Germinal center (tissue), 1 donor: ENCODE data around the gene HPS1.
A peak's percentile ranks its signal among the peaks of the same experiment; 100 is the strongest.

Experiments used
- DNase-seq: peaks from one replicate; pipeline ENCODE4 v3.0.0; 2012; ENCODE audit warnings: mixed read lengths, low spot score

The HPS1 gene

DNA sequence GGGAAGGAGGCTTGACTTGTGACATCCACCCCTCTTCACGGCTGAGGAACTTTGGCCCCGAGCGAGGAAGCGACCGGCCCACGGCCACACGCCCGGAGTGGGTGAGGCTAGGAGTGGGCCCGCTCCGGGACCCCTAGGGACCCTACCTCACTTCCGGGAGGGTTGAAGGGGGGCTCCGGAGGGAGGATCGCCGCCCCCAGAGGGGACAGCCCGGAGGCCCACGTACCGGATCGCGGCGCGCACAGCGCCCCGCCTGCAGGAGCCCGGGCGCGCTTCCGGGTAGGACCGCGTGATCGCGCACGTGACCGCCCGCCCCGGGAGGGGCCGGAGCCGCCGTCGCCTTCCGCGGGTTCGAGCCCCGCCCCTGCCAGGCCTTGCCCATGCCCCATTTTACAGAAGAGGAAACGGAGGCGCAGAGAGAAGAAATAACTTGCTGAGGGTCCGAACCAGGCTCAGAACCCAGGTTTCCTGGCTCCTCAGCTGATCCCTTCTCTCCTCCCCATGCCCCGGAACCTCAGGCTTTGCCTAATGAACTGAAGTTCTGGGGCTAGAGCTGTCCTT is at the start of gene HPS1:
HPS1 (minus strand) TSS at position 275 of the 561 bp plus-strand sequence. CDS start 3,695 bp downstream, outside the sequence.
- DNase-seq = peak; percentile 92

DNA sequence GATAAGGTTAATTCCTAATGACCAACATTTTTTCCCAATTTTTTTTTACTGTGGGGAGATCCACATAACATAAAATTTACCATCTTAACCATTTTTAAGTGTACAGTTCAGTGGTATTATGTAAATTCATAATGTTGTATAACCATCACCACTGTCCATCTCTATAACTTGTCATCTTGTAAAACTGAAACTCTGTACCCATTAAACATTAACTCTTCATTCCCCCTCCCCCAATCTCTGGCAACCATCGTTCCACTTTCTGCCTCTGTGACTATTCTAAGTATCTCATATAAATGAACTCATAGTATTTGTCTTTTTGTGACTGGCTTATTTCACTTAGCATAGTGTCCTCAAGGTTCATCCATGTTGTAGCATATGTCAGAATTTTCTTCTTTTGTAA is 46.0 kb upstream of the HPS1 start:
- no peak for DNase-seq

DNA sequence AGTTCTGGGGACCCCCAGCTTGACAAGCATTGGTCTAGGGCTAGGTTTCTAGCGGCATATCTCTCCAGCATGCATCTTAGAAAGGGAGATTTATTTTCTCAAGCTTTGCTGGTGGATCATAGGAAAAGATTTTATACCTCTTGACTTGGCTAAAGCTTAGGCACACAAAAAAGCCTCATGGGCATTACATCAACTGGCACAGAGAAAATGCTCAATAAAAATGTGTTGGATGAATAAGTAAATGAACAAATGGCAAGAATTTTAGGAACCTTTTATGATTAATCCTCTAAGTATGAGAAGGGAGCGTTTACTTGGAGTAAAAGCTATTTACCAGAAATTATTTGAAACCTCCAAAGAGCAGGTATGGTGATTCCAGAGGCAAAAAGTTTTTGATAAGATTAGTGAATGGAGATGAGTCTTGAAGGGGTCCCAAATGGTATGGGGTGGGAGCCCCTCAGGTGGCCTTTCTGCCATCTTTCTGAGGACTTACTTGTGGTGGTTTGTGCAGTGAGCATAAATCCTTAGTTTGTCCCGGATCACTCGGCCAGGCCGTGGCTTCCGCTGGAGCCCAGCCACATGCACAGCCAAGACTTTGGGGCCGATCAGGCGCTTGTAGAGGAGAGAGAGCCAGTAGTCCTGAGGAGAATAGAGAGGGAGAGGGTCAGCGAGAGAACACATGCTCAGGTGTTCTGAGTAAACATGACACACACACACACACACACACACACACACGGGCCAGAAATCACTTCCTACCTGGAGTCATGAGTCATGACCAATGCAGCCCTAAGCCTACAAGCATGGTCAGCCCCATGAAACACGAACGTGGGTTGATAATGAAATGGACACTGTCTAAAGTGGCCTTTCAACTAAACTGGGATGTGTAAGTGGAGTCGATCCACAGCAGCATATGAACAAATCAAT is 43.1 kb upstream of the HPS1 start:
- DNase-seq = no peak

GRCh38 chr10:98488669-98489430 is 42.1 kb upstream of the HPS1 start:
- DNase-seq = no peak

- DNase-seq = no peak
Observed at GRCh38 chr10:98487649-98488048, 40.9 kb upstream of the HPS1 start.

DNA sequence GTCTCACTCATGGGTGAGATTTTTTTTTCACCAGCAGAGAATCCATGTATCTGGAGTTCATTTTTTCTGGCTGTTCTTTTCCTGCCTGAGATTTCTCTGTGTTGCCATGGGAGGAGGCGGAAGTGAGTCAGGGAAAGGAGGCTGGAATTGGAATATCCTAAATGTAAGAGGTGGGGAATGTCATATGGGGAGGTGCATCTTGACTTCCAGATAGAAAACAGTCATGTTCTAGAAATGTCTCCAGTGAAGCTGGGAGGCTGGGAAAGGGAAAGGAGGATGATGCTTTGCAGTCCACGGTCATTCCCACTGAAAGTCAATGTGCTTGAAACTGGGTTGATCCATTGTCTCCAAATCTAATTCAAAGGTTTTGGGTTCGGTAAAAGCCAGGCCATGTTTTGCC is 39.7 kb upstream of the HPS1 start:
- DNase-seq = no peak

GRCh38 chr10:98485959-98486358 is 39.2 kb upstream of the HPS1 start:
- DNase-seq = no peak

DNA sequence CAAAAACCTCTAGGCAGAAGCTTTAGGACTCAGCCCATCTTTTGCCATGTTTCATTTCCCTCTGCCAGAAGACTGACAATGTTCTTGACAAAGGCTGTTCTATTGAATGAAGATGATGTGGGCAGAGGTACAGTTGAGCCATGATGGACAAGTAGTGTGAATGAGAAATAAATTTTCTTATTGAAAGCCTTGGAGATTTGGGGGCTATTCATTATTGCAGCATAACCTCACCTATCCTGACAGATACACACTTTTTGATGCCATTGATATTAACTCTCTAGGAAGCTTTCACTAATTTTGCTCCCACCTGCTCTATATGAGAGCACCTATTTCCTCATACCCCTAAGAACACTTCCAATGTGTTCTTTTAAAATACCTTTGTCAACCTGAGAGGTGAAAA is 36.9 kb upstream of the HPS1 start:
- no peak for DNase-seq

DNA sequence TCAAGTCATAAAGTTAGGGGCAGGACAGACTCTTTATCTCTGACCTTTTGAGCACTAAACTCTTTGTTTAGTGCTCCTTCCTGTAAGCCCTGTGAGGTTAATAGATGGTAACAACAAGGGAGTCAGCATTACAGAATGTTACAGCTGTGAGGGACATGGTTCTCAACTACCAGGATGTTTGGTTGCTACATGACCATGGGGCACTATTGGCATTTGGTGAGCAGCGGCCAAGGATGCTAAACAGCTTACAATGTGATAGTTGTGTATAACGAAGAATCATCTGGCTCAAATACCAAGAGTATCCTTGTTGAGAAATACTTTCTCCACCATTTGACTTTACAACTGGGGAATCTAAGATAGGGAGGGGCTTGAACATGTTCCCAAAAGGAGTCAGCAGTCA is 35.4 kb upstream of the HPS1 start:
- no peak for DNase-seq

GRCh38 chr10:98481404-98481945 is 34.7 kb upstream of the HPS1 start:
- no peak for DNase-seq

GRCh38 chr10:98478430-98479222 is 31.9 kb upstream of the HPS1 start:
- no peak for DNase-seq

DNA sequence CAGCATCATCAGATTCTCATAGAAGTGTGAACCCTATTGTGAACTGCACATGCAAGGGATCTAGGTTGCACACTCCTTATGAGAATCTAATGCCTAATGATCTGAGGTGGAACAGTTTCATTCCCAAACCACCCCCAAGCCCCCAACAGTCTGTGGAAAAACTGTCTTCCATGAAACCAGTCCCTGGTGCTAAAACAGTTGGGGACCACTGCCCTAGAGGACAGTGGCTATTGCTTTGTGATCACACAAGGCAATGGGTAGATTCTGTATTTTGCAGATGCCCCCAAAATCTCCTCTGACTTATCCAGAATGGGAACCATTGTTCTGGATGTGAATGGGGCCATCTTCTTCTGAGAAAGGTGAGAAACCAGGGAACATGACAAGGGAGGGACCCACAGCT is 31.1 kb upstream of the HPS1 start:
- DNase-seq = no peak

GRCh38 chr10:98474628-98475027 is 27.9 kb upstream of the HPS1 start:
- peak; percentile 38 for DNase-seq

DNA sequence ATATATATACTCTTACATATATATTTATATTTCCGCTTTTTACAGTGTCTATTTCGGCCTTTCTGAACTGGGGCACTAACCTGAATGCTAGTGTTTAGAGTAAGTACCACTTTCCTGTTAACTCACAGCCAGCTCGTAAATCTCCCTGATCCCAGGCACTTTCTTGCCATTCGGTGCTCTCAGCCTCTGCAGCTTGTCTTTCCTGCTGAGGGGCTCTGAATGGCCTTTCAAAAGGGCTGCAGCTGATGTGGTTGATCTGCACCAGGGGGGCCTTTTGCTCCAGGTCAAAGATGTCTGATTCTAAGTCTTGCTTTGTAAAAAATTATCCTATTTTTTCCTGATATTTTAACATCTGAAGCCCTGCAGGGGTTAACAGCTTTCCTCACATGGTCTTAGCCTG is 25.5 kb upstream of the HPS1 start:
- peak; percentile 8 for DNase-seq

DNA sequence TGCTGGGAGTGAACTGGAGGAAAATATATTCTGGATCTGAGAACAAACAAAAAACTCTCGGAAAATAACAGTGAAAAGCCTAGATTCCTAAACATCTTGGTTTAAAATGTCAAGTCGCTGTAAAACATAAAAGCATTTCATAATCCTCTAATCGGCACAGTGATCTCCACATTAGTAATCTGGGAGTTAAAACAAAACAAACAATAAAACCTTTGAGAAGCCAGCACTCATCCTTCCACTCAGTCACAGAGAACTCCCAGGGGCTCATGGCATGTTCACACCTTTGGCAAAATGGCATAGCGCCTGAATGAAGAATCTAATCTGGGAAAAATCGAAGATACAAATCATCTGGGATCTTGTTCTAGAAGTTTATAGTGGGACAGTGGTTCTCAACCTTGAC is 24.1 kb upstream of the HPS1 start:
- DNase-seq = no peak

DNA sequence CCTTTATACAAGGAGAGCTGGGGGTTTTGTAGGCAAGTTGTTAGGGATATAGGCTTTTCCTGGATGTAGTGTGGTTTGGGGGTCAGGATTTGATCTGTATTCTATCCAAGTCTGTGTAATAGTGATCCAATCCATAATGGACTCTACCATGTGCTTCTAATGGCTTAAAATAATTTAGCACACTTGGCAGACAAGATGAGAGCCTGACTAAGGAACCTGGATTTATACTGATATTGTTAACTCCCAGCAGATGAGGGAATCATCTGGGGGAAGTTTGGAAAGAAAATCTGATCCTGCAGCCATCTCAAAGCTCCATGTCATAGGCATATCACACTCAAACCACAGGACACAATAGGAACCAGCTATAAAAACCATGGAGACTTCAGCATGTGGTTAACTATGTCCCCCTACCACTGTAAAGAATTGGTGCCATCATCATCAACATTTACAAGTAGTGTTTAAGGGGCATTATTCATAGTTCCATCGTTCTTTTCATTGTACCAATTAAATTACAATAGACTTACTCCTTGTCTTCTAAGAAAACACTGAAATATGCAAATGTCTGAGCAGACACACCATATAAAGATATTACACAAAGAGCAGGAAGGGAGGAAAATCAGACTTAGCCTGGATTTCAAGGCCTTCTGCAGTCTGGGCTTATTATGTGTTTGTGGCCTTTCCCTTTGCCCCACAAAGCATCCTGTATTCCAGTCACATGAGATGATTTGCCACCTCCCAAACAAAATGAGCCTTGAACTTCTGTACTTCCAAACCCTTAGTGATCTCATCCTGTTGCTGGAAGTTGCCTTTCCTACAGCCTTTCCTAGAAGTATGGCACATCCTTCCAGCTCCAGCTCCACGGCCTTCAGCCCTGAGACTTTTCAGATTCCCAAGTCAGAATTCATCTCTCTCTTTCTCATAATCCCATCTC is 22.5 kb upstream of the HPS1 start:
- DNase-seq = no peak

DNA sequence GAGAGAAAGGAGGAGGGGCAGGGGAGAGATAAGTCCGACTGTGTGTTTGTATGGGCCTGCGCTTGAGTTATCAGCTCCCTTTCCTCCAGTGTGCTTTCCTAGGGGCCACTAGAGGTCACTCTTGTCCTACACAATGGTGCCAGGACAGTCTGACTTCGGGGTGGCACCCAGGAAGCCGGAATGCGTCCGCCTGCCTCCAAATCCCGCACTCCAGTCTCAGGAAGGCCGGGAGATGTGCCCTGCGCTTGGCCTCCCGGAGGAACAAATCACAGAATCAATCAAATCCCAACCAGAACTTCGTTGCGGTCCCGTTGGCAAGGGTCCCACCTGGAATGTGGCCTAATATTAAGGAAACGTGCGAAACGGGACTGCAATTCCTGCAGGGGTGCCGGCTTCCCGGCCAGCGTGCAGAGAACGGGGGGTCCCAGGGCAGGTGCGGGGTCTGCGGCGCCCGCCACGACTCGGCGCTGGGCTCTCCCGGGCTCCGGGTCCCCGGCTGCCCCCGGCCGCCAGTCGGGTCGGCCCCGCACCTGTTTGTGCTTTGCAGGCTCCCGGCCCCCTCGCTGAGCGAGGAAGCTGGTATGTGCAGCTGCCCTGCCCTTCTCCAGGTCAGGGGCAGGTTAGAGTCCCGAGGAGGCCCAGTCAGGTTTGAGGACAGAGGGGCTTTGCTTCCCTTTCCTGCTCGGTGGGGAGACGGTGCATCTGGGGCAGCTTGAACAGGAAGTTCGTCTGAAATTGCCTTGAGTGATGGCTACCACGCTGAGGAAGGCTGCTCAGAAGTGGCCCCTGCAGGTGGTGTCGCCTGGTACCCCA is 21.0 kb upstream of the HPS1 start:
- peak; percentile 85 for DNase-seq

GRCh38 chr10:98466861-98467505 is 20.2 kb upstream of the HPS1 start:
- DNase-seq = no peak

DNA sequence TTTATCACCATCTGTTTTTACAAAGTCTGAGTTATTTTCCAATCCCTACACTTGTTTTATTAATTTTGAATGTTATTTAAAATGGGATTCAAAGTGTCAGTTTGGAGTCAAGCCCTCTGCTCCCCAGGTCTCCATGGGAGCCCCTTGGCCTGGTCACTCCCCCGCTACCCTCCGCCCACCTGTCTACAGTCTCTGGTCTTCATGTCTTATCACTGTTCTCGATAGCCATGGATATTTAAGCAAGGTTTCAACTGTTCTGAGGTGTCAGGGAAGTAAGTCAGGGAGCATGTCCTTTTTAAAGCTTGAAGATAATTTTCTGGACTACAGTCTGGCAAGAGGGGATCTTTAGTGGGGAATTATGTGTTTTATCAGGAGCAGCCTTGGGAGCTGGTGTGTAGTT is 19.1 kb upstream of the HPS1 start:
- no peak for DNase-seq
